OCI-LY1 (cell line): Measurements from ENCODE around the gene GRB14.

ENCODE experiments used
- H2AFZ ChIP-seq: fragments of 200-600 bp; sonication (generic), shearing (Covaris generic); 2 replicates; pipeline ENCODE4 v1.6.0; 2014; ENCODE audit warnings: antibody characterized with exemption, mild to moderate bottlenecking, low read length
- H3F3A ChIP-seq: fragments of 200-600 bp; sonication (generic), shearing (Covaris generic); 2 replicates; pipeline ENCODE4 v1.6.0; 2014; ENCODE audit warnings: mild to moderate bottlenecking, antibody characterized with exemption, low read length, moderate library complexity; ENCODE audit not compliant: insufficient read depth
- H3K27ac ChIP-seq: fragments of 200-600 bp; sonication (generic); 2 replicates; pipeline ENCODE4 v1.5.1; 2014; ENCODE audit warnings: low read length, mixed run types, mild to moderate bottlenecking, low read depth; ENCODE audit not compliant: poor library complexity, severe bottlenecking
- H3K27me3 ChIP-seq: fragments of 200-600 bp; sonication (generic); 2 replicates; pipeline ENCODE4 v1.6.0; 2014; ENCODE audit warnings: antibody characterized with exemption, mild to moderate bottlenecking, low read length, moderate library complexity; ENCODE audit not compliant: insufficient read depth
- H3K36me3 ChIP-seq: fragments of 200-600 bp; sonication (generic); 2 replicates; pipeline ENCODE4 v1.6.1; 2014; ENCODE audit warnings: mild to moderate bottlenecking, antibody characterized with exemption, low read length, moderate library complexity, mixed read lengths; ENCODE audit not compliant: insufficient read depth
- H3K4me1 ChIP-seq: fragments of 200-600 bp; sonication (generic); 2 replicates; pipeline ENCODE4 v1.5.1; 2014; ENCODE audit warnings: mild to moderate bottlenecking, low read length, moderate library complexity; ENCODE audit not compliant: insufficient read depth, severe bottlenecking
- H3K4me2 ChIP-seq: fragments of 200-600 bp; sonication (generic), shearing (Covaris generic); 2 replicates; pipeline ENCODE4 v1.6.1; 2014; ENCODE audit warnings: low read length
- H3K4me3 ChIP-seq: fragments of 200-600 bp; sonication (generic); 2 replicates; pipeline ENCODE4 v1.5.1; 2014; ENCODE audit warnings: low read length, low read depth, mild to moderate bottlenecking, mixed read lengths; ENCODE audit not compliant: poor library complexity, severe bottlenecking
- H3K79me2 ChIP-seq: fragments of 200-600 bp; shearing (Covaris generic); 2 replicates; pipeline ENCODE4 v1.6.1; 2016; ENCODE audit warnings: mixed run types, low read length, mixed read lengths; ENCODE audit not compliant: insufficient read depth
- H3K9ac ChIP-seq: fragments of 200-600 bp; sonication (generic), shearing (Covaris generic); 2 replicates; pipeline ENCODE4 v1.6.1; 2014; ENCODE audit warnings: mild to moderate bottlenecking, low read length, mixed read lengths
- H3K9me2 ChIP-seq: fragments of 200-600 bp; sonication (generic), shearing (Covaris generic); 2 replicates; pipeline ENCODE4 v1.6.1; 2014; ENCODE audit warnings: low read depth, mild to moderate bottlenecking, low read length, mixed read lengths
- H3K9me3 ChIP-seq: fragments of 200-600 bp; shearing (Covaris generic); 2 replicates; pipeline ENCODE4 v1.6.1; 2014; ENCODE audit warnings: low read length, mixed read lengths
- H4K20me1 ChIP-seq: fragments of 200-600 bp; sonication (generic), shearing (Covaris generic); 2 replicates; pipeline ENCODE4 v1.6.0; 2016; ENCODE audit warnings: mild to moderate bottlenecking, low read length; ENCODE audit not compliant: insufficient read depth
- EZH2 ChIP-seq: fragments of 200-600 bp; sonication (generic), shearing (Covaris generic); IDR thresholded peaks from 2 replicates; pipeline ENCODE4 v1.8.0; 2017; ENCODE audit warnings: borderline replicate concordance, mixed run types, mild to moderate bottlenecking, antibody characterized with exemption, low read length, moderate library complexity, mixed read lengths
- TF ChIP-seq, protein P1 (sequence below): fragments of 200-600 bp; sonication (generic), shearing (Covaris generic); IDR thresholded peaks from 2 replicates; pipeline ENCODE4 v1.5.1; 2017; ENCODE audit warnings: mild to moderate bottlenecking, antibody characterized with exemption, low read length, moderate library complexity, mixed read lengths

The GRB14 gene

DNA sequence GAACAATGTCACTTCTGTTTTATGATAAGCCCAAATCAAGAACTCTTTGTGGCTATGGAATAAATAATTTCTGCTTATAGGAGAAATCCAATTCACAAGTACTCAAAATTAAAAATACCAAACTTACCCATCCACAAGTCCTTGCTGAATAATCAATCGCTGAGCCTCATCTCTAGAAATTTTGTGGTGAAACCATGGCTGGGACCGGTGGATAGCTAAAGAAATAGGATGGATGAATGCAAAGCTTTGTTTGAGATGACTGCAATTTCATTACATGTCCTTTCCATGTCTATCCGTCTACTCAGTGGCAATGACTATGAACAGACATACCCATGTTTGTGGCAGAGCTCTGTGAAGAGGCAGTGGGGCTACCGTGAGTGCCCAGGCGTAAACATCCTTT lies 124.4 kb downstream of the GRB14 start:
- H3K27me3 ChIP-seq: no peaks in the 10 kb centered on the region
- no peaks in the 10 kb centered on the region for H3K9me2 ChIP-seq
- TF ChIP-seq, protein P1, sequence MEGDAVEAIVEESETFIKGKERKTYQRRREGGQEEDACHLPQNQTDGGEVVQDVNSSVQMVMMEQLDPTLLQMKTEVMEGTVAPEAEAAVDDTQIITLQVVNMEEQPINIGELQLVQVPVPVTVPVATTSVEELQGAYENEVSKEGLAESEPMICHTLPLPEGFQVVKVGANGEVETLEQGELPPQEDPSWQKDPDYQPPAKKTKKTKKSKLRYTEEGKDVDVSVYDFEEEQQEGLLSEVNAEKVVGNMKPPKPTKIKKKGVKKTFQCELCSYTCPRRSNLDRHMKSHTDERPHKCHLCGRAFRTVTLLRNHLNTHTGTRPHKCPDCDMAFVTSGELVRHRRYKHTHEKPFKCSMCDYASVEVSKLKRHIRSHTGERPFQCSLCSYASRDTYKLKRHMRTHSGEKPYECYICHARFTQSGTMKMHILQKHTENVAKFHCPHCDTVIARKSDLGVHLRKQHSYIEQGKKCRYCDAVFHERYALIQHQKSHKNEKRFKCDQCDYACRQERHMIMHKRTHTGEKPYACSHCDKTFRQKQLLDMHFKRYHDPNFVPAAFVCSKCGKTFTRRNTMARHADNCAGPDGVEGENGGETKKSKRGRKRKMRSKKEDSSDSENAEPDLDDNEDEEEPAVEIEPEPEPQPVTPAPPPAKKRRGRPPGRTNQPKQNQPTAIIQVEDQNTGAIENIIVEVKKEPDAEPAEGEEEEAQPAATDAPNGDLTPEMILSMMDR: no peak
- no peak for TF ChIP-seq EZH2
- H3K4me2 ChIP-seq: no peak overlapping the region
- no peaks in the 10 kb centered on the region for H3F3A ChIP-seq
- H3K36me3 ChIP-seq: no peaks in the 10 kb centered on the region
- no peak overlapping the region for H2AFZ ChIP-seq
- no peak overlapping the region for H3K27ac ChIP-seq
- H3K9ac ChIP-seq: no peak overlapping the region
- H3K79me2 ChIP-seq: no peaks in the 10 kb centered on the region
- H3K9me3 ChIP-seq: no peaks in the 10 kb centered on the region
- no peak overlapping the region for H3K4me3 ChIP-seq
- H3K4me1 ChIP-seq: no peaks in the 10 kb centered on the region
- no peaks in the 10 kb centered on the region for H4K20me1 ChIP-seq

DNA sequence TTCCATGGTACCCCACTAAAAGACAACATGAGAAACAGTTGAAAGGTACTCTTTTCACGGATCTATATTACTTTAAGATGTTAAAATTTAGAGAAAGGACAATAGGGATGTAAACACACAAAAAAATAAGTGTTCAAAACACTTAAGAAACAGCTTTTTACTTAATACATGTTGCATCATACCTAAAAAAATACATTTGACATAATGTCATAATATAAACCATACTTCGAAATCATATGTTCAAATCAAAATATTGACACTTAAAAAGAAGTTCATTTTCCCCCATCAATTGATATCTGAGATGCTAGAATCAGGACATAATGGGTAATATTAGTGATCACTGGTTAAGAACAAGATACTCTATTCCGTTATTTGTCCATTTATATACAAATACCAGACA lies 124.9 kb downstream of the GRB14 start:
- H3F3A ChIP-seq: no peaks in the 10 kb centered on the region
- H3K9me3 ChIP-seq: no peaks in the 10 kb centered on the region
- no peak for TF ChIP-seq EZH2
- TF ChIP-seq, protein P1: no peak
- H4K20me1 ChIP-seq: no peaks in the 10 kb centered on the region
- no peaks in the 10 kb centered on the region for H3K4me1 ChIP-seq
- no peak overlapping the region for H3K4me3 ChIP-seq
- no peak overlapping the region for H3K9ac ChIP-seq
- no peak overlapping the region for H3K4me2 ChIP-seq
- no peaks in the 10 kb centered on the region for H3K36me3 ChIP-seq
- H3K27ac ChIP-seq: no peak overlapping the region
- H2AFZ ChIP-seq: no peak overlapping the region
- no peaks in the 10 kb centered on the region for H3K79me2 ChIP-seq
- no peaks in the 10 kb centered on the region for H3K27me3 ChIP-seq
- no peaks in the 10 kb centered on the region for H3K9me2 ChIP-seq

DNA sequence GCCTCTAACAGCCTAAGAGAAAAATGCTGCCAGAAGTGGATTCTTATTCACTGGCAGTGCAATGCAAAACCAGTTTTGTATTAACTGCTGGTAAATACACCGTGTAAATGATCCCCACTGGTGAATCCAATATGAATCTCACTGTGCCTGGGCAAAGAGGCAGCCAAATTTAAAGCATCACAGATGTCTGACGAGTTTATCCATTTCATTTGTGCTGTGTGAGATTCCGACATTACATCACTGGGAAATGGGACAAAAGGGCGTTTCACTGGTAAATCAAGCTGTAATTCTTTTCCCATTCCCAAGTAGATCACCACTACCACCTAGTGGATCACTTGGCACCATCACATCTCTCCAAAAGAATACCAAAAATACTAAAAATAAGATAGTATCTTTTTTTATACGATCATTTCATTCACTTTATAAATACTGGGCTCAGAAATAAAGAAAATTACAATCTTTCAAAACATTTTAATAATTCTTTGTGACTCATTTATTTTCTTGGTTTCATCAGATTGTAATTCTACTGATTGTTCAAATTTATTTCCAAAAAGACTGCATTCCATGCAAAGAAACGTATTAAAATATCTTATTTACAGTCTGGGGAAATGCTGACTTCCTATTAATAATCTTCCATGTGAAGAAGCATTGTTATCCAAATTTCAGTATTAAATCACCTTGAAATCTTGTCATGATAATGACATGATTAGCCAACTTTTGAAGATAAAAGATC lies 125.6 kb downstream of the GRB14 start:
- Histone ChIP-seq H3K4me1 (no peaks in the 10 kb centered on the region), H2AFZ (no peak overlapping the region), H3K9me2 (no peaks in the 10 kb centered on the region), H3F3A (no peaks in the 10 kb centered on the region), H3K4me2 (no peak overlapping the region), H3K36me3 (no peaks in the 10 kb centered on the region), H3K9ac (no peak overlapping the region), H4K20me1 (no peaks in the 10 kb centered on the region), H3K79me2 (no peaks in the 10 kb centered on the region), H3K4me3 (no peak overlapping the region), H3K27ac (no peak overlapping the region), H3K9me3 (no peaks in the 10 kb centered on the region), H3K27me3 (no peaks in the 10 kb centered on the region)
- TF ChIP-seq EZH2: no peak
- TF ChIP-seq, protein P1: peak; percentile 24; the same call in 1 of the 2 replicates
